AG08396 (cell line): ENCODE results near the gene CUBN.

Source experiments
- DNase-seq: peaks from one replicate; pipeline ENCODE4 v3.0.0; 2012; ENCODE audit warnings: low spot score, mixed read lengths

CUBN gene

GRCh38 chr10:17101910-17102266, 27.7 kb downstream of the CUBN start:
- no peak for DNase-seq

DNA sequence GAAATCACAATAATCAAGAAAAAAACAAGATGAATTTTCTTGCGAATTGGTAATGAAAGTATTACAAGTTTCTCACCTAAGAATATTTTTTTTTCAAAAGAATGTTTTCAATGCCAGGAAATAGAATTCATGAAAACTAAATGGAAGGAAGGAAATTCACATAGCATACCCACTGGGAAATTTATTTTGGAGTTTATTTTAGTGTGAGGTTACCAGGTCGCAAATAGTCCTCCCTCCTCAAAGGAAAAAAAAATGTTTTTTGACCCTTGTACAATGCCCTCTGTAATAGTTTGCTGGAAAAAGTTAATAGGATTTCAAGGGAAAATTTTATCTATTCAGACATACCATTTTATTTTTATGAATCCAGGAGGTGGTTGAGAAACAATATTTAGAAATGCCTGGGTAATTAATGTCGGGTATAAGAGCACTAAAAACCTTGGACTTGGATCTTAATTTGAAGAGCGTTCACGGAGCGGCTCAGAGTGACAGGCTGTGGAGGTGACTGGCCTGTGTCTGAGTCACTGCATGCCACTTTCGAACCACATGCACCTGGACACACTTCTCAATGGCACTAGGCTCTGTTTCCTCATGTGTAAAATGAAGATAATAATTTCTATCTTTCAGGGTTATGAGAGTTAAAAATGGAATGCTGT, 28.2 kb downstream of the CUBN start:
- no peak for DNase-seq

- no peak for DNase-seq
These were observed 29.0 kb downstream of the CUBN start for GRCh38 chr10:17100586-17100985.

DNA sequence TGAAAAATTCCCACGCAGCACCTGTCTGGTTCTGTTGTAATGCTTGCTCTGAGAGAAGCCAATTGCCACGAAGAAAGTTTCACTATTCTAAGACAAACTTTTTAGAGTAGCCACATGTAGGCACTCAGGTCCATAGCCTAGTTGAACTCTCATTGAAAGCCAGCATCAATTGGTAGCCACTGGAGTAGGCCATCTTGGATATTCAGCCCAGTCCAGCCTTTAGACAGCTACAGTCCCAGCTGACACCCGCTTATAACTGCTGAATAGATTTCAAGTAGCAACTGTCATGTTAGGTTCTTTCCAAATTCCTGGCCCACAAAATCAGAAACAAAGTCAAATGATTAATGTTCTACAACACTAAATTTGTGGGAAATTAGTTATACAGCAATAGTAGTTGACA, 31.6 kb downstream of the CUBN start:
- no peak for DNase-seq

DNA sequence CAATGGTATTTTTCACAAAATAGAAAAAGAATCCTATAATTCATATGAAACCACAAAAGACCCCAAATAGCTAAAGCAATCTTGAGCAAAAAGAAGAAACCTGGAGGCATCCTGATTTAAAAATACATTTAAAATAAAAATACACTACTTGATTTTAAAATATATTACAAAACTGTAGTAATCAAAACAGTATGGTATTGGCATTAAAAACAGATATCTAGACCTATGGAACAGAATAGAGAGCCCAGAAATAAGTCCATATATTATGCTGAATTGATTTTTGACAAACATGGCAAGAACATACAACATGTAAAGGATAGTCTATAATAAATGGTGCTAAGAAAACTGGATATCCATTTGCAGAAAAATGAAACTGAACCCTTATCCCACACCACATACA, 34.8 kb downstream of the CUBN start:
- no peak for DNase-seq

- DNase-seq: no peak
These were observed 36.4 kb downstream of the CUBN start for GRCh38 chr10:17092986-17093803.

- no peak for DNase-seq
These were observed 37.2 kb downstream of the CUBN start for GRCh38 chr10:17092216-17092944.

GRCh38 chr10:17088118-17088806, 41.3 kb downstream of the CUBN start:
- DNase-seq: peak; percentile 22

DNA sequence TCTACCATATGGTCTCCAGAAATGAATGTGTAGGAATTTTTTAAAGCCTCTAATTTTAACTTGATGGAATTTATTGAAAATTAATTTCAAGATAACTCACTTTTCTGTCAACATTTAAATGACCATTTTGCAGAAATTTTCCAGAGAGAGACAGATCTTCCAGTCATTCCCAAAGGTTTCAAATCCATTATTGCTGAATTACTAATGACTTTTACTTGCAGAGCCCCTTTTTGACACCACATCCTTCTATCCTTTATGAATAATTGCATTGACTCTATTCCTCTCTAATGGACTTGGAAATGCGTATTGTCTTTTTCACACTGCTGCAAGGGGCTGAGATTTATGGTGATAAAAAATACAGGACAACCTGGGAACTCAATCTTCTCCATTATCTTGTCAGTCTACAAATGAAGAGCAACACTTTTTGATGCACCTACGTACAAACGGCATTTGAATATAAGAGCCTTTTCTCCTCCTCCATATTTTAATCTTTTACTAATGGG, 42.7 kb downstream of the CUBN start:
- no peak for DNase-seq

GRCh38 chr10:17085011-17085725, 44.4 kb downstream of the CUBN start:
- no peak for DNase-seq

DNA sequence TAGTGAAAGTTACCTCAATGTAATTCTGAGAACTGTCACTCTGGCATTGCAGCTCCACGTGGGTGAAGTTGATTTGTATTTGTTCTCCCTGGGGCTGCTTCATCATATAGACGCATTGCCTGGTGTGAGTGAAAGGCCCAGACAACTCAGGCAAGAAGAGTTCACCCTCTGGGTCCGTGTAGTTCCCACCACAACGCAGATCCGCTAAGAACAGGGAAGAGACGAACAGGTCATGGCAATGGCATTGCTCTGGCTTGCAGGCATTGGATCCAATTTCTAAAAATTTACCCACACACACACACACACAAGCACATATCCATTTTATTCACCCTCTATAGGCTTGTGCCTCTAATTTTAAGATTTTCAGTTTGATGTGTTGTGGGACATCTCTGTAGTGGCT, 45.4 kb downstream of the CUBN start:
- no peak for DNase-seq

- DNase-seq: no peak
These were observed 48.2 kb downstream of the CUBN start for GRCh38 chr10:17081431-17081830.

DNA sequence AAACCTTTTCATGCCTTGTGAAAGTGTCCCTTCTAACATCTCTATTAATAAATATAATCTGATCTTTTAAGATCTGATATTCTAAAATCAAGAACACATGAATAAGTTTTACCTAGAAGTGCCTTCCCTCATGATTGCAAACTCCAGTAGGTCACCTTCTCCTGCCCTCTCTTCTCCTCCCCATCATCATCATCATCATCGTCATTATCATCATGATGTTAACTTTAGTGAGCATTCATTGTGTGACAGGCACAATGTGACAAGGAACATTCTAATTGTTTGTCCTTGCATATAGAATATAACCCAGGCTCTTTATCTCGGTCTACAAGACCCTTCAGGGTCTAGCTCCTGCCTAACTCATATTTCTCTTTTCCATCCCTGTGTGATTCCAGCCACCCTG, 51.7 kb downstream of the CUBN start:
- DNase-seq: no peak

- DNase-seq: no peak
These were observed 52.2 kb downstream of the CUBN start for GRCh38 chr10:17077346-17077781.

DNA sequence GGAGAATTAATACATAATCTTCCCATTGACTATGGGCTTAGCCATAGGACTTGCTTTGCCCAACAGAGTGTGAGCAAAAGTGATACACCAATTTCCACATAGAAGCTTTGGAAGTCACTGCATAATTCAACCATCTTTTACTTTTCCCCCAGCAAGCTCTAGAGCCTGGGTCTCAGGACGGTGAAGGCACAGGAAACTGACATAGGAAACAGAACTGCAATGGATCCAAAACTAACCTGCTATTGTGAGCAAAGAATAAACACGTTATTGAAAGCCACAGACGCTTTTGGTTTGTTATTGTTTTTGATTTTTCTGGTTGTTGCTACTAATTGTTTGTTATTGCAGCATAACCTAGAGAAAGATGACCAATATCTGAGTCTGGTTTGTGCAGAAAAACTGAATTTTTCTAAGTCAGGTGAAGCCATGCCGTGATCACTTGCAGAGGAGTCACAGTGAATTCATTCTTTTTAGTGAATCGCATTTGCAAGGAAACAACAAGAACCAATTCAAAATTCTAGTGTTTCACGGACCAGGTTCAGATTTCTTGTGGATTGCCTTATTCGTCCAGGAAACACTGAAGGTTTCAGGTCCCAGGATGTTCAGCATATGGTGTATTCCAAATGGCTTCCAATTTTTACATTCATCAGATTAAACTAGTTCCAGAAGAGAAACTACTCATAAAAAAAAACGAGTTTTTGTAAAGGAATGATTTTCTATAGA, 52.8 kb downstream of the CUBN start:
- DNase-seq: no peak

DNA sequence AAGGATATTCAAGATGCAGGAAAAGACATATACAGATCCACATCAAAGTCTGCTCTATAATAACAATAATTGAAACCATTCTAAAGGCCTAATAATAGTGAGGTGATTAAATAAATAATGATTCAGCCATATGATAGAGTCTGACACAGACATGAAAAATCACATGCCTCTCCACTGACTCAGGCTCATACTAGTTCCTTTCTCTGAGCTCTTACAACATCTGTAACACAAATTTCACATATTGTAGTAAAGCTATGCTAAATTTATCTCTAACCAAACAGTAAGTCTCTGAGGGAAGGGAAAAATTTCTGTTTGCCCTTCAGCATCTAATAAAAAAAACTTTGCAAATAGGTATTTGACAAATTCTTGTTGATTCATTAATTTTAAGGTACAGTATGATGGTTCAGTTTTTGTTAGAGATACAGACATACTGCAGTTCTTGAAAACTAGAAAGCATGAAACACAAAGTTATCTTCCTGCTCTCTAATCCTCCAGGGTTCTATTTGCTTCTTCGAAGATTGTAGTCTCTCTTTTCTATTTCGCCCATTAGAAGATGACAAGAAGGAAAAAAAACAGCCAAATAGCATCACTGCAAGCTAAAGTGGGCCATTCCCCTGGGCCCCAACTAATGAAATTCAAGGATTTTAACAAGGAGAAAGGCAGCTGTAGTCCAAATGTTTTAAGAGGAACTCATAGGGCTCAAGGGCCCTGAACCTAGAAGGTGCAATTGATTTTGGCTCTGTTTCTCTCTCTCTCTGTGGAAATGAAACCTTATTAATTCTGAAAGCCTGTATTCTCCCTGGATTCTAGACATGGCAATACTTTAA, 53.9 kb downstream of the CUBN start:
- peak; percentile 36 for DNase-seq

- no peak for DNase-seq
These were observed 55.1 kb downstream of the CUBN start for GRCh38 chr10:17074541-17074847.

- no peak for DNase-seq
These were observed 55.7 kb downstream of the CUBN start for GRCh38 chr10:17073725-17074540.

DNA sequence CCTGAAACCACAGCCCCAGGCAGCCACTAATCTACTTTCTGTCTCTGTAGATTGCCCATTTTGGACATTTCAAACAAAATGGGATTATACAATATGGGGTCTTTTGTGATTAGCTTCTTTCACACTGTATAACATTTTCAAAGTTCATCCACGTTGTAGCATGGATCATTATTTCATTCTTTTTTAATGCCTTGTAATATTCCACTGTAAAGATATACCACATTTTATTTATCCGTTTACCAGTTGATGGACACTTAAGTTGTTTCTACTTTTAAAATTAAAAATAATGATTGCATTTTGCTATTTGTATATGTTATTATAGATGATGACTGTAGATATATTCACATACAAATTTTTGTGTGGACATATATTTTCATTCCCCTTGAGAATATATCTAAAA, 60.7 kb downstream of the CUBN start:
- DNase-seq: no peak
